Measurements from ENCODE around the gene NRG4.
A peak's percentile ranks its signal among the peaks of the same experiment; 100 is the strongest.
"Not testable (repeated sequence)": the region's sequence is repeated elsewhere in the genome, so short reads cannot be mapped to it uniquely, and the experiment has no call there.

Gene NRG4

GRCh38 chr15:76011627-76012551, at the start of gene NRG4:
Gene NRG4, minus strand, starts transcription at chr15:76012424. Its CDS starts 1,194 bp downstream, at chr15:76011230.
- DNase-seq (ENCODE audit: low read depth in 2 of 2) = no peak

GRCh38 chr15:76061700-76062099, 49.5 kb upstream of the NRG4 start:
- no peak for DNase-seq (ENCODE audit: low read depth in 2 of 2)

GRCh38 chr15:76060118-76060989, 48.1 kb upstream of the NRG4 start:
- DNase-seq (ENCODE audit: low read depth in 2 of 2) = no peak

- DNase-seq (ENCODE audit: low read depth in 2 of 2) = no peak
These were observed 47.3 kb upstream of the NRG4 start, which contains the start of gene TMEM266 for GRCh38 chr15:76059320-76060117. Gene TMEM266, plus strand, starts transcription at chr15:76059985. Its CDS starts 74,279 bp downstream, at chr15:76134264.

- no peak for DNase-seq (ENCODE audit: low read depth in 2 of 2)
These were observed 46.6 kb upstream of the NRG4 start for GRCh38 chr15:76058714-76059319.

GRCh38 chr15:76057332-76058000, 45.2 kb upstream of the NRG4 start:
- DNase-seq (ENCODE audit: low read depth in 2 of 2) = peak in 1 of 2 donors; percentile 32

GRCh38 chr15:76056931-76057330, 44.7 kb upstream of the NRG4 start:
- no peak for DNase-seq (ENCODE audit: low read depth in 2 of 2)

- not testable (repeated sequence) for DNase-seq (ENCODE audit: low read depth in 2 of 2)
These were observed 42.0 kb upstream of the NRG4 start for GRCh38 chr15:76054201-76054600.

GRCh38 chr15:76038512-76038911, 26.3 kb upstream of the NRG4 start:
- no peak for DNase-seq (ENCODE audit: low read depth in 2 of 2)

- no peak for DNase-seq (ENCODE audit: low read depth in 2 of 2)
These were observed 23.4 kb upstream of the NRG4 start for GRCh38 chr15:76035593-76035992.

GRCh38 chr15:76034111-76034510, 21.9 kb upstream of the NRG4 start:
- no peak for DNase-seq (ENCODE audit: low read depth in 2 of 2)

- no peak for DNase-seq (ENCODE audit: low read depth in 2 of 2)
These were observed 21.2 kb upstream of the NRG4 start for GRCh38 chr15:76033438-76033837.

GRCh38 chr15:76032046-76032445, 19.8 kb upstream of the NRG4 start:
- no peak for DNase-seq (ENCODE audit: low read depth in 2 of 2)

GRCh38 chr15:76024021-76024768, 12.0 kb upstream of the NRG4 start:
- DNase-seq (ENCODE audit: low read depth in 2 of 2) = no peak

GRCh38 chr15:76013470-76013869, 1.2 kb upstream of the NRG4 start:
- DNase-seq (ENCODE audit: low read depth in 2 of 2) = not testable (repeated sequence)

GRCh38 chr15:76010613-76011012, 1.6 kb downstream of the NRG4 start:
- DNase-seq (ENCODE audit: low read depth in 2 of 2) = no peak

- DNase-seq (ENCODE audit: low read depth in 2 of 2) = no peak
These were observed 6.0 kb downstream of the NRG4 start for GRCh38 chr15:76006136-76006778.

- DNase-seq (ENCODE audit: low read depth in 2 of 2) = no peak
These were observed 8.9 kb downstream of the NRG4 start for GRCh38 chr15:76003364-76003763.

- DNase-seq (ENCODE audit: low read depth in 2 of 2) = no peak
These were observed 16.6 kb downstream of the NRG4 start for GRCh38 chr15:75995611-75996010.

Measured in stimulated activated CD4-positive, alpha-beta T cell treated with anti-CD3 and anti-CD28 coated beads, Interleukin-1b, Interleukin-23, amount 100 ng/mL, for 4 hours (primary cell).